Measurements from ENCODE around the gene KIF5C. TPM values are rescaled to one million over a fixed set of nuclear protein-coding genes. Genes with fewer than 3 reads are reported as not detected.

Gene KIF5C
- total RNA-seq, 2 experiments from 2014 or later: 8.1 to 22.2 TPM

DNA sequence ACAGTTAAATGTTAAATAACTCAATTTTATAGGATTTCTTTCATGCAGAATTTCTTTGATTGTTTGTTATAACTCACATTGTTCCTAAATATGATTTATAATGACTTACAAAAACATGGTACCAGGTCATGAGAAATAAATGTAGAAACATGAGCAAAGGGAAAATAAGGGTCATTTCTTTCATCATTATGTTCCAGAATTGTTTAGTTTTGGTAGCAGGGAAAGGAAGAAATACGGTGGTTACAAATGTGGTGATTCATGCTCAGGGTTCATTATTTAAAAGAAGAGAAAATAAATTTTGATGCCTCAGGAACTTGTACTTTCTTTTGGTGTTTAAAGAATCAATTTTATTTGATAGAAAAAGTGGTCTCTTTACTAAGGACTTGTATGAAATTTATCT lies 167.9 kb downstream of the KIF5C start:
- Histone ChIP-seq H2AFZ (ENCODE audit: low read length) (no peak overlapping the region), H3K9me2 (ENCODE audit: insufficient read depth, low read length) (no peaks in the 10 kb centered on the region), H3K27ac (ENCODE audit: low read depth, low read length, poor library complexity, severe bottlenecking) (no peak overlapping the region), H3K36me3 (ENCODE audit: insufficient read depth, low read length) (no peaks in the 10 kb centered on the region), H3K4me2 (ENCODE audit: low read length) (no peak overlapping the region), H3K79me2 (ENCODE audit: insufficient read depth, low read depth, low read length) (no peaks in the 10 kb centered on the region), H3K4me1 (ENCODE audit: insufficient read depth, low read length, poor library complexity, severe bottlenecking) (no peaks in the 10 kb centered on the region), H3K9me3 (ENCODE audit: low read length) (peaks cover 12% of the 10 kb centered on the region; the same call in 1 of the 2 replicates), H4K20me1 (ENCODE audit: insufficient read depth, low read length) (no peaks in the 10 kb centered on the region), H3K4me3 (ENCODE audit: low read depth, low read length, poor library complexity, severe bottlenecking) (no peak overlapping the region)
- intact Hi-C loops (cut with micrococcal nuclease; ENCODE audit: unreplicated experiment): loop anchor here (5.0 kb wide), 1 partner anchor 519 kb away; no protein-coding TSS in a partner anchor
- ChIA-PET CTCF (ENCODE audit: unreplicated experiment) (no interaction called here), POLR2A (no interaction called here)
- BruUV-seq (replicated peaks): no TSS peak
- DNase-seq (ENCODE audit: low spot score): no peak
- no peak for TF ChIP-seq EZH2phosphoT487 (IDR thresholded peaks at IDR 0.05; ENCODE audit: borderline replicate concordance, low read depth, low read length)
- TF ChIP-seq, protein P1, sequence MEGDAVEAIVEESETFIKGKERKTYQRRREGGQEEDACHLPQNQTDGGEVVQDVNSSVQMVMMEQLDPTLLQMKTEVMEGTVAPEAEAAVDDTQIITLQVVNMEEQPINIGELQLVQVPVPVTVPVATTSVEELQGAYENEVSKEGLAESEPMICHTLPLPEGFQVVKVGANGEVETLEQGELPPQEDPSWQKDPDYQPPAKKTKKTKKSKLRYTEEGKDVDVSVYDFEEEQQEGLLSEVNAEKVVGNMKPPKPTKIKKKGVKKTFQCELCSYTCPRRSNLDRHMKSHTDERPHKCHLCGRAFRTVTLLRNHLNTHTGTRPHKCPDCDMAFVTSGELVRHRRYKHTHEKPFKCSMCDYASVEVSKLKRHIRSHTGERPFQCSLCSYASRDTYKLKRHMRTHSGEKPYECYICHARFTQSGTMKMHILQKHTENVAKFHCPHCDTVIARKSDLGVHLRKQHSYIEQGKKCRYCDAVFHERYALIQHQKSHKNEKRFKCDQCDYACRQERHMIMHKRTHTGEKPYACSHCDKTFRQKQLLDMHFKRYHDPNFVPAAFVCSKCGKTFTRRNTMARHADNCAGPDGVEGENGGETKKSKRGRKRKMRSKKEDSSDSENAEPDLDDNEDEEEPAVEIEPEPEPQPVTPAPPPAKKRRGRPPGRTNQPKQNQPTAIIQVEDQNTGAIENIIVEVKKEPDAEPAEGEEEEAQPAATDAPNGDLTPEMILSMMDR (conservative IDR thresholded peaks at IDR 0.05; ENCODE audit: low read length): no peak

DNA sequence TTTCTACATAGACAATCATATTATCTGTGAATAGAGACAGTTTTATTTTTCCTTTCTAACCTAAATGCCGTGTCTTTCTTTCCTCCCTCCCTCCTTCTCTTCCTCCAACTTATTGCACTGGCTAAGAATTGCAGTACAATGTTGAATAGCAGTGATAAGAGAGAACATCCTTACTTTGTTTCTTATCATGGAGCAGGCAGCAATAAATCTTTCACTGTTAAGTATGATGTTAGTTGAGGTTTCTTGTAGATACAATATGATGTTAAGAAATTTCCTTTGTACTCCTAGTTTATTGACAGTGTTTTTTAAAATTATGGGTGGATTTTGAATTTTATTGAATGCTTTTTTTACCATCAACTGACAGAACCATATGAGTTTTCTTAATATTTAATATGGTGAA lies 169.5 kb downstream of the KIF5C start:
- no peaks in the 10 kb centered on the region for H3K36me3 ChIP-seq (ENCODE audit: insufficient read depth, low read length)
- no peak for DNase-seq (ENCODE audit: low spot score)
- ChIA-PET CTCF (ENCODE audit: unreplicated experiment) (no interaction called here), POLR2A (no interaction called here)
- peaks cover 12% of the 10 kb centered on the region; the same call in 1 of the 2 replicates for H3K9me3 ChIP-seq (ENCODE audit: low read length)
- H4K20me1 ChIP-seq (ENCODE audit: insufficient read depth, low read length): no peaks in the 10 kb centered on the region
- H3K79me2 ChIP-seq (ENCODE audit: insufficient read depth, low read depth, low read length): no peaks in the 10 kb centered on the region
- H3K9me2 ChIP-seq (ENCODE audit: insufficient read depth, low read length): no peaks in the 10 kb centered on the region
- H3K27ac ChIP-seq (ENCODE audit: low read depth, low read length, poor library complexity, severe bottlenecking): no peak overlapping the region
- no peak overlapping the region for H2AFZ ChIP-seq (ENCODE audit: low read length)
- BruUV-seq (replicated peaks): no TSS peak
- TF ChIP-seq, protein P1 (conservative IDR thresholded peaks at IDR 0.05; ENCODE audit: low read length): no peak
- no peak for TF ChIP-seq EZH2phosphoT487 (IDR thresholded peaks at IDR 0.05; ENCODE audit: borderline replicate concordance, low read depth, low read length)
- H3K4me1 ChIP-seq (ENCODE audit: insufficient read depth, low read length, poor library complexity, severe bottlenecking): no peaks in the 10 kb centered on the region
- intact Hi-C loops (cut with micrococcal nuclease; ENCODE audit: unreplicated experiment): loop anchor here (5.0 kb wide), 1 partner anchor 518 kb away; no protein-coding TSS in a partner anchor
- no peak overlapping the region for H3K4me2 ChIP-seq (ENCODE audit: low read length)
- no peak overlapping the region for H3K4me3 ChIP-seq (ENCODE audit: low read depth, low read length, poor library complexity, severe bottlenecking)

DNA sequence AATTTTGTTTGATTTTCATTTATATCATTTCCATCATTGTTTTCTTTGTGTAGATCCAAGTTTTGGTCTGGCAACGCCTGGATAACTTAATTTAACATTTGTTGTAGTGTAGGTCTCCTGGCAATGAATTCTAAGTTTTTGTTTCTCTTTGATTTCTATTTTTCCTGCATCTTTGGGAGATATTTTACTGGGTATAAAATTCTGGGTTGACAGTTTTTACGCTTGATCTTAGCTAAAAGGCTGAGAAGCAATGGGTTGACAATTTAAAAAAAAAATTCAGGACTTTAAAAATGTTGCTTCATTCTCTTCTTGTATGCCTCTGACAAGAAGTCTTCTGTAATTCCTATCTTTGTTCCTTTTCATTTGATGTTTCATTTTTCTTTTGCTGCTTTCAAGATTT lies 172.1 kb downstream of the KIF5C start:
- no peak for DNase-seq (ENCODE audit: low spot score)
- no TSS peak for BruUV-seq (replicated peaks)
- H3K36me3 ChIP-seq (ENCODE audit: insufficient read depth, low read length): no peaks in the 10 kb centered on the region
- no peak overlapping the region for H2AFZ ChIP-seq (ENCODE audit: low read length)
- POLR2A ChIA-PET: interaction anchor here (0.6 to 1.0 kb wide), 3 partner anchors 101 to 583 kb away, joined by 3 to 4 read pairs (median 4); no protein-coding TSS in a partner anchor
- peaks cover 12% of the 10 kb centered on the region; the same call in 1 of the 2 replicates for H3K9me3 ChIP-seq (ENCODE audit: low read length)
- H3K4me1 ChIP-seq (ENCODE audit: insufficient read depth, low read length, poor library complexity, severe bottlenecking): no peaks in the 10 kb centered on the region
- H3K4me2 ChIP-seq (ENCODE audit: low read length): no peak overlapping the region
- no peaks in the 10 kb centered on the region for H4K20me1 ChIP-seq (ENCODE audit: insufficient read depth, low read length)
- no peak overlapping the region for H3K27ac ChIP-seq (ENCODE audit: low read depth, low read length, poor library complexity, severe bottlenecking)
- TF ChIP-seq, protein P1 (conservative IDR thresholded peaks at IDR 0.05; ENCODE audit: low read length): no peak
- no peak for TF ChIP-seq EZH2phosphoT487 (IDR thresholded peaks at IDR 0.05; ENCODE audit: borderline replicate concordance, low read depth, low read length)
- CTCF ChIA-PET (ENCODE audit: unreplicated experiment): no interaction called here
- H3K4me3 ChIP-seq (ENCODE audit: low read depth, low read length, poor library complexity, severe bottlenecking): no peak overlapping the region
- intact Hi-C loops (cut with micrococcal nuclease; ENCODE audit: unreplicated experiment): no loop called here
- H3K79me2 ChIP-seq (ENCODE audit: insufficient read depth, low read depth, low read length): no peaks in the 10 kb centered on the region
- no peaks in the 10 kb centered on the region for H3K9me2 ChIP-seq (ENCODE audit: insufficient read depth, low read length)

Data from OCI-LY7 (cell line).